Cardiac fibroblast (primary cell): ENCODE results near the gene RMND5A.

ENCODE experiments used
- DNase-seq, 2 donors: peaks; one replicate each; pipeline versions ENCODE4 v3.0.0 to v3.0.0-alpha.2; 2010; ENCODE audit warnings: low read depth in 2 of 2
- H3K4me3 ChIP-seq, 2 donors: replicated peaks in 1 of 2; 1 replicate in 1 of 2; 2 replicates in 1 of 2; pipeline ENCODE4 v1.5.1; 2011; ENCODE audit warnings: low read depth in 2 of 2, low read length in 2 of 2, mild to moderate bottlenecking in 2 of 2, moderate library complexity in 1 of 2
- TF ChIP-seq, protein P1 (sequence below): IDR thresholded peaks from one replicate; pipeline ENCODE4 v1.5.1; 2011; ENCODE audit warnings: low read depth, mild to moderate bottlenecking, low read length, inconsistent platforms

RMND5A gene

DNA sequence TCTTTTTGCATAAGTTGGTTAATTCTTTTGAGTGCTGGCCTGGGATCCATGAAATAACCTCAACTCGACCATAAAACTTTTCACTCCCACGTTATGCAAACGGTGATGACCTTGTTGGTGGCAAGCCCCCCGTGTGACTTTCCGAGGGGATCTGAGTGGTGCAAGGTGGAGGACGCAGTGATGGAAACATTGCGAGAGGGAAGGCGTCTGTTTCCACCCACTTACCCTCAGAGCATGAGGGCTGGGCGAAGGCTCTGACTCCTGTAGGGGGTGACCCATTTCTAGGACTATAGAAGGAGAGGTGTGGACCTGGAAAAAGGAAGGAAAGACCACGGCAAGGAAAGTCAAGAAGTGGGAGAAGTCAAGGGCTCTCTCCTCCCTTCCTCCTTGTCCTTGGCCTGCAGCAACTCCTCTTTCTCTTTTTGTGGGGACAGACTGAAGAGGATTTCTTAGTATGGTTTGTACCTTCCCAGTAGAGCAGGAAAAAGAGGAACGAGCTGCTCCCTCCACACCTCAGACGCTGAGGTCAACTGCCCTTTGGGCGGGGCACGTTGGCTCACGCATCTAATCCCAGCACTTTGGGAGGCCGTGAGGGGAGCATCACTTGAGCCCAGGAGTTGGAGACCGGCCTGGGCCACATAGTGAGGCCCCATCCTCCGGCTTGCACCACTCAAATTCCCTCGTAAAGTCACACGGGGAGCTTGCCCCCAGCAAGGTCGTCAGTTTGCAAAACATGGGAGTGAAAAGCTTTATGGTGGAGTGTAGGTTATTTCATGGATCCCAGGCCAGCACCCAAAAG, 86.2 kb downstream of the RMND5A start:
- no peak for DNase-seq
- H3K4me3 ChIP-seq = no peak overlapping the region
- TF ChIP-seq, protein P1, sequence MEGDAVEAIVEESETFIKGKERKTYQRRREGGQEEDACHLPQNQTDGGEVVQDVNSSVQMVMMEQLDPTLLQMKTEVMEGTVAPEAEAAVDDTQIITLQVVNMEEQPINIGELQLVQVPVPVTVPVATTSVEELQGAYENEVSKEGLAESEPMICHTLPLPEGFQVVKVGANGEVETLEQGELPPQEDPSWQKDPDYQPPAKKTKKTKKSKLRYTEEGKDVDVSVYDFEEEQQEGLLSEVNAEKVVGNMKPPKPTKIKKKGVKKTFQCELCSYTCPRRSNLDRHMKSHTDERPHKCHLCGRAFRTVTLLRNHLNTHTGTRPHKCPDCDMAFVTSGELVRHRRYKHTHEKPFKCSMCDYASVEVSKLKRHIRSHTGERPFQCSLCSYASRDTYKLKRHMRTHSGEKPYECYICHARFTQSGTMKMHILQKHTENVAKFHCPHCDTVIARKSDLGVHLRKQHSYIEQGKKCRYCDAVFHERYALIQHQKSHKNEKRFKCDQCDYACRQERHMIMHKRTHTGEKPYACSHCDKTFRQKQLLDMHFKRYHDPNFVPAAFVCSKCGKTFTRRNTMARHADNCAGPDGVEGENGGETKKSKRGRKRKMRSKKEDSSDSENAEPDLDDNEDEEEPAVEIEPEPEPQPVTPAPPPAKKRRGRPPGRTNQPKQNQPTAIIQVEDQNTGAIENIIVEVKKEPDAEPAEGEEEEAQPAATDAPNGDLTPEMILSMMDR = no peak

DNA sequence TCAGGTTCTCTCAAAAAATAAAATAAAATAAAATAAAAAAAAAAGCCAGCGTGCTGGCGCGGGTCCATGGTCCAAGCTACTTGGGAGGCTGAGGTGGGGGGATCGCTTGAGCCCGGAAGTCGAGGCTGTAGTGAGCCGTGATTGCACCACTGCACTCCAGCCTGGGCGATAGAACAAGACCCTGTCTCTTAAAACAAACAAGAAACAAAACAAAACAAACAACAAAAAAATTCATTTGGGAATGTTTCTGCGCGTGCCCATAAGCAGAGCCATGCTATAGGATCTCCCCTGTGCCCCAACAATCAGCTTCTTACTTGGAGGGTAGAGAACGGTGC, 87.0 kb downstream of the RMND5A start:
- DNase-seq = no peak
- TF ChIP-seq, protein P1 = no peak
- H3K4me3 ChIP-seq = peak overlapping the region; percentile 44 to 49

DNA sequence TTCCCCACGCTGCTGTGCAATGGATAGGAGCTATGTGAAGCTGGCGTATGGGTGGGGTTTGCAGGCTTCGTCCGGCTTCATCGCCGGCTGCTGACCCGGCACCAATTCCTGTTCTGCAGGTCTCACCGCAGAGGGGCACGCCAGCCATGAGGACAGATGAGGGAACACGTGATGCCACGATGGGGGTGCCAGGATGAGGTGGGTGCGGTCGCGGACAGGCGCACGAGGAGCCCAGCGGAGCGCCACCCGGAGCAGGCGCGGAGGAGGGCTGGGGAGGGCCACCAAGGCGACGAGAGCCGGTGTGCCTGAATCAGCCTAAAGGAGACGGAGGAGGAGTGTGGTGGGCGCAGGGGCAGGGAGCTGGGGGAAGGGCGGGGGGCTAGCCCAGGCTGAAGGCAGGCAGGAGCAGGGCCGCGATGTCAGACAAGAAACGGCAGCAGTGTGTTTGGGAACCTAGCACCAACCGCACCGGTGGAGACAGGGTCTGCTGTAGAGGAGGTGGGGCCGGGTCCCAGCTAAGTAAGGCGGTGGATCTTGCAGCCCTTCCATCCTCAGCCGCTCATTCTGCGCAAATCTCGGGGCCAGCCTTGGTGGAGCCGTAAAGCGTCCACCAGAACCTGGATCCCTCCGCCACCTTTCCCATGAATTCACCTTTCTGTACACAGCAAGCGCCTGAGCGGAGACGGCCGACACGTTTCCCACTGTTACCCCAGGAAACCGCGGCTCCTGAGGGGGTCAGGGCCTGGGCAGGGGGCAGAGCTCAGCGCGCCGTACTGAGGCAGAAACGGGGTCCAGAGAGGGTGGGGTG, 87.6 kb downstream of the RMND5A start:
- DNase-seq = peak; percentile 13 to 28
- peak overlapping the region; percentile 44 to 49 for H3K4me3 ChIP-seq
- TF ChIP-seq, protein P1 = no peak

DNA sequence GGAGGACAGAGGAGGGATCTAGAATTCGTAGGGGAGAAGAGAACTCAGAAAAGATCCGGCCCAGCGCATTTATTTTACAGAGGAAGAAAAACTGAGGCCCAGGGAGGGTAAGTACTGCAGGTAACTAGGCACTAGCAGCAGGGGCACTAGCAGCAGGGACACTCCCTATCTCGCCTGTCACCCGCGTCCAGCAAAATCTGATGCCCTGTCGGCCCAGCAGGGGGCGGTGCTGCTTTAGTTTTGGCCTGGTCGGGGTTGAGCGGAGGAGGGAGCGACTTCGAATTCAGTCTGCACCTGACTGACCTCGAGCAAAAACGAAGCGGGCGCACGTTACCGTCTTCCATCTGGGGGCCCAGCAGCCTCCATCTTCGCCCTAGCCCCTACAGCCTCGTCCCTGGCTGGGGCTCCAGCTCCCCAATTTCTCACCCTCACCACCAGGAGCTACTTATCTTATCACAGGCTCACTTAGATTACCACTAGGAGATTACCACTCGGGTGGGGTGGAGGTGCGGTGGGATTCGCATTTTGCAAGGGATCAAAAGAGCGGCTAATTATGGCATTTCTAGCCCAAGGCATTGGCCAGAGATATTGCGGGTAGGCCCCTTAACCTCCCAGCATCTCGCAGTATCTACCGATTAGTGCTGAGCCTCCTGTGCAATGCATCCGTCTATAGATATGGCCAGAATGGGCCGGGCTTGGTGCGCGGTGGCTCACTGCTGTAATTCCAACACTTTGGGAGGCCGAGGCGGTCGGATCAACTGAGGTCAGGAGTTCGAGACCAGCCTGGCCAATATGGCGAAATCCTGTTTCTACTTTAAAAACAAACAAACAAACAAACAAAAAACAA, 88.4 kb downstream of the RMND5A start:
- peak overlapping the region; percentile 44 to 49 for H3K4me3 ChIP-seq
- DNase-seq = peak; percentile 76 to 80
- TF ChIP-seq, protein P1 = peak; percentile 82

DNA sequence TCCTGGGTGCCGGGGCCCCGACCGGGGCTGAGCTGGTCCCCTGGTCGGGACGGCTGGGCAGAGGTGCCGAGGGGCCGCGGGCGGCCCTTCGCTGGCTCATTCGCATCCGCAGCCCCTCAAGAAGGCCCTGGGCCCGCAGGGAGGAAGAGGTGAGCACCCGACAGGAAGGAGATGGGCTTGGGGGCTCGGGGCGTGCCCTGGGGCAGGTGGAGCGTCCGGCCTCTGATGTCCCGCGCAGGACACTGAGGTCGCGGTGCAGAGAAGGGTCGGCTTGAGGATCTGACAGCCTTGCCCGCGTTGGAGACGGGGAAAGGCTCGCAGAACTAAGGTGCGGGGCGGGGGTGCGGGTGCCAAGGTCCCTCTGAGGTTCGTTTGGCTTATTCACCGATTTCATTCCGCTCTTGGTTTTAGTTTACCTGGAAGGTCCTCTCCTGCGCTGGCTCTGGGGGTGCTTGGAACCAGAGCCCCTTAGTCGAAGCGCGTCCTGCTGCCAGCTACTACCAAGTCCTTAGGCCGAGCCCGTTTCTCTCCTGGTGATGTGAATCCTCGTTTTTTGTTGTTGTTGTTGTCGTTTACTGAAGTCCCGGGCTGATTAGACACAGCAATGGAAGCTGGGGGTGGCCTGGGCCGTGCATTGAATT, 89.5 kb downstream of the RMND5A start:
- TF ChIP-seq, protein P1 = no peak
- no peak for DNase-seq
- H3K4me3 ChIP-seq = no peak overlapping the region

DNA sequence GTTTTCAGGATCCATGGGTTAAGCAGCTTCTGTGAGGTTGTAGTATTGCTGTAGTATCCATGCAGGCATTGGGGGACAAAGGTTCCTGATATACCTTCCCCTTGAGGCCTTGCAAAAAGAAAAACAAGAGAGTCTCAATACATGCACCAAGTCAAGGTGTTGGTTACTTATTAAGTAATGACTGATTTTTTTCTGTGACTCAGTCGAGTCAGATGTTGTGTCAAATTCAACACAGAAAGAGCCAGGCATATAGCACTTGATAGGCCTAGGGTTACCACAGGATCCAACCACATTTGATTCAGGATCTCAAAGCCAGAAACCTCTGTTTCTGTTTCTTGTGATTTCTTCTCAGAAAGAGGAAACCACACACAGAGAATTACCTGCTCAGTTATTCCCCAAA, 95.5 kb downstream of the RMND5A start:
- TF ChIP-seq, protein P1 = no peak
- no peak overlapping the region for H3K4me3 ChIP-seq
- no peak for DNase-seq
